Body of pancreas (tissue), 4 donors: Measurements from ENCODE around the gene ANKS1B.

ENCODE experiments used
- POLR2A ChIP-seq, 3 donors: fragments of 450-650 bp; IDR thresholded peaks; one replicate each; pipeline ENCODE4 v1.6.1; 2016; ENCODE audit warnings: antibody characterized with exemption in 3 of 3, mild to moderate bottlenecking in 2 of 3
- TF ChIP-seq, protein P1 (sequence below), 7 experiments: fragments of 450-650 bp in 4 of 7; fragments of 200-600 bp in 3 of 7; sonication (generic) in 3 of 7; IDR thresholded peaks; one replicate each; pipeline ENCODE4 v1.5.1; 2016 to 2019; ENCODE audit warnings: antibody characterized with exemption in 7 of 7

DNA sequence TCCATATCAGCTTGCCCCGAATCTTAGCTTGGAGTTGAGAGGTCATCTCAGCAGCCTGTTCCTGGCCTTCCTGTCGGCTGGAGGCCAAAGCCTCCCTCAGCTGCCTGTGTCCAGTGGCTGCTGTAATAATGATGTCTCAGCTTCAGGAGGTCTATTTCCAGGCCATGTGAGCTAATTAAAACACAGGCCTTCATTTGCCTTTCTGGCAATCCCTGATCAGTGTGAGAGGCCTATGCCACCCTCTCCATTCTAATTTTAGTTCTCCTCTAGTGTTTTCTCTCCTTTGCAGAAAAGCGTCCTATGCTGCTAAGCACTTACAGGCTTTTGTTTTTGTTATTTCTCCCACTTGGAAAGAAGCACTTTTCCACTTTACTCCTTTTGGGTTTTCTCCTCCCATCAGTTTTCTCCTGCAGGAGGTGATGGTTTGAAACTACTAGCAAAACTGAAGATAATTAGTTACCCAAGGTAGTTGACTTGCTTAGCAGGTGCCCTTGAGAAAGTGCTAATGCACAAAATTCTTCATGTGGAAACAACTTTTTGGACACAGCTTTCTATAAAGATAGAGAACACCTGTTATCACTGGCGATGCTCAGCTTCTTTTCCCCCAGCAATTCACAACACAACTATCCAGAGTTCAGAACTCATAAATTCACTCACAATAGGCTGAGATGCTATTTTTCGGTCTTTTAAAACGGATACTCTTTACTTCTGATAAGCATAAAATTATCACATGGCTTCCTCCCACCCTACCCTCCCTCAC, 592.5 kb downstream of the ANKS1B start:
- TF ChIP-seq, protein P1, sequence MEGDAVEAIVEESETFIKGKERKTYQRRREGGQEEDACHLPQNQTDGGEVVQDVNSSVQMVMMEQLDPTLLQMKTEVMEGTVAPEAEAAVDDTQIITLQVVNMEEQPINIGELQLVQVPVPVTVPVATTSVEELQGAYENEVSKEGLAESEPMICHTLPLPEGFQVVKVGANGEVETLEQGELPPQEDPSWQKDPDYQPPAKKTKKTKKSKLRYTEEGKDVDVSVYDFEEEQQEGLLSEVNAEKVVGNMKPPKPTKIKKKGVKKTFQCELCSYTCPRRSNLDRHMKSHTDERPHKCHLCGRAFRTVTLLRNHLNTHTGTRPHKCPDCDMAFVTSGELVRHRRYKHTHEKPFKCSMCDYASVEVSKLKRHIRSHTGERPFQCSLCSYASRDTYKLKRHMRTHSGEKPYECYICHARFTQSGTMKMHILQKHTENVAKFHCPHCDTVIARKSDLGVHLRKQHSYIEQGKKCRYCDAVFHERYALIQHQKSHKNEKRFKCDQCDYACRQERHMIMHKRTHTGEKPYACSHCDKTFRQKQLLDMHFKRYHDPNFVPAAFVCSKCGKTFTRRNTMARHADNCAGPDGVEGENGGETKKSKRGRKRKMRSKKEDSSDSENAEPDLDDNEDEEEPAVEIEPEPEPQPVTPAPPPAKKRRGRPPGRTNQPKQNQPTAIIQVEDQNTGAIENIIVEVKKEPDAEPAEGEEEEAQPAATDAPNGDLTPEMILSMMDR (IDR thresholded peaks at IDR 0.05) = no peak
- no peak for TF ChIP-seq POLR2A (IDR thresholded peaks at IDR 0.05)
